Bronchial epithelial cell (primary cell): Measurements from ENCODE around the gene XKR7. TPM values are rescaled to one million over a fixed set of nuclear protein-coding genes. Genes with fewer than 3 reads are reported as not detected.

Experiments
- DNase-seq: peaks from one replicate; pipeline ENCODE4 v3.0.0-alpha.2; 2010; ENCODE audit warnings: low read depth
- FAIRE-seq: peaks from 2 replicates; lab custom pipeline; 2011; peaks lifted over from hg19 to GRCh38; lab: Jason Lieb, UNC
- H3K27me3 ChIP-seq: 2 replicates; pipeline ENCODE4 v1.5.1; 2011; ENCODE audit warnings: low read length; ENCODE audit not compliant: control insufficient read depth, insufficient read depth
- H3K36me3 ChIP-seq: 2 replicates; pipeline ENCODE4 v1.5.1; 2011; ENCODE audit warnings: low read length; ENCODE audit not compliant: control insufficient read depth, insufficient read depth
- H3K4me3 ChIP-seq: 2 replicates; pipeline ENCODE4 v1.5.1; 2011; ENCODE audit warnings: mild to moderate bottlenecking, low read depth, low read length, control low read depth
- CTCF ChIP-seq: IDR thresholded peaks from 2 replicates; pipeline ENCODE4 v1.5.1; 2011; ENCODE audit warnings: mild to moderate bottlenecking, moderate library complexity, low read length, control low read depth, inconsistent platforms; ENCODE audit not compliant: insufficient read depth, severe bottlenecking
- total RNA-seq: library from RNA; depleted of rRNA; stranded (reverse); fragments of >200 nt; gene quantifications from 2 replicates; pipeline ENCODE4 v1.2.1, GENCODE V29; 2014

The XKR7 gene
- total RNA-seq, 1 donor from 2014 or later: not detected

- no peak for DNase-seq
- no peak for TF ChIP-seq CTCF
- Histone ChIP-seq H3K4me3 (no peak overlapping the region), H3K36me3 (no peaks in the 10 kb centered on the region), H3K27me3 (peaks cover 6% of the 10 kb centered on the region)
- FAIRE-seq: no peak
Observed at GRCh38 chr20:31975874-31976273, 7.9 kb downstream of the XKR7 start.

DNA sequence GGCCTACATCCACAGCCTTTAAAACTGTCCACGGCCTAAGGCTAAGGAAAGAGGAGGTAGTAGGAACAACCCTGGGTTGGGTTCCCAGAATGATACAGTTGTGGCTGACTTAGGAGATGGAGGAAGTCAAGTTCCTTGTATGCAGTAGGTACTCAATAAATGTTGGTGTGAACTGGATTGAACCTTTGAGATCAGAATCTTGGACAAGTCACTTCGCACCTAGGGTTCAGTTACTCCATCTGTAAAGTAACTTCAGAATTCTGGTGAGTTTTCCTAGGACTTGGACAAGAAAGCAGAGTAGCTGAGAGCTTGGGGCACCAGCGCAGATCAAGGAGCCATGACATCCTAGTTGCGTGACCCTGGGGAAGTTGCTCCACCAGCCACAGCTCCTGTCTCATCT lies 9.1 kb downstream of the XKR7 start:
- TF ChIP-seq CTCF: no peak
- FAIRE-seq: no peak
- H3K36me3 ChIP-seq: no peaks in the 10 kb centered on the region
- no peak for DNase-seq
- no peak overlapping the region for H3K4me3 ChIP-seq
- peaks cover 6% of the 10 kb centered on the region for H3K27me3 ChIP-seq

GRCh38 chr20:31979713-31980426 lies 11.9 kb downstream of the XKR7 start:
- Histone ChIP-seq H3K4me3 (no peak overlapping the region), H3K36me3 (no peaks in the 10 kb centered on the region), H3K27me3 (peaks cover 6% of the 10 kb centered on the region)
- FAIRE-seq (no peak), DNase-seq (peak; percentile 14)
- no peak for TF ChIP-seq CTCF

- peaks cover 5% of the 10 kb centered on the region for H3K27me3 ChIP-seq
- FAIRE-seq: no peak
- no peak for TF ChIP-seq CTCF
- H3K36me3 ChIP-seq: no peaks in the 10 kb centered on the region
- DNase-seq: no peak
- no peak overlapping the region for H3K4me3 ChIP-seq
Observed at GRCh38 chr20:31981784-31982183, 13.8 kb downstream of the XKR7 start.

GRCh38 chr20:31984981-31985471 lies 17.1 kb downstream of the XKR7 start:
- no peak for DNase-seq
- H3K27me3 ChIP-seq: peaks cover 2% of the 10 kb centered on the region
- FAIRE-seq: no peak
- H3K4me3 ChIP-seq: no peak overlapping the region
- H3K36me3 ChIP-seq: no peaks in the 10 kb centered on the region
- TF ChIP-seq CTCF: no peak
